Kidney (tissue), 14 donors: Measurements from ENCODE around the gene INTS13. TPM values are rescaled to one million over a fixed set of nuclear protein-coding genes. Genes with fewer than 3 reads are reported as not detected.
"Not testable (repeated sequence)": the region's sequence is repeated elsewhere in the genome, so short reads cannot be mapped to it uniquely, and the experiment has no call there.

Experiments
- DNase-seq, 5 donors: peaks; one replicate each; pipeline ENCODE4 v3.0.0-alpha.2; 2013 to 2020
- FAIRE-seq: peaks from 2 replicates; lab custom pipeline; 2012; peaks lifted over from hg19 to GRCh38; lab: Jason Lieb, UNC
- H3K27ac ChIP-seq, 2 donors: one replicate each; pipeline ENCODE4 v1.7.0; 2013; ENCODE audit warnings: low read depth in 2 of 2, low read length in 2 of 2, inconsistent platforms in 1 of 2
- H3K27me3 ChIP-seq: one replicate; pipeline ENCODE4 v1.7.1; 2013; ENCODE audit warnings: low read length, inconsistent platforms; ENCODE audit not compliant: control insufficient read depth, insufficient read depth
- H3K36me3 ChIP-seq, 3 donors: one replicate each; pipeline versions ENCODE4 v1.7.0 to v1.7.1; 2013; ENCODE audit warnings: low read length in 3 of 3, control low read depth in 1 of 3, inconsistent platforms in 1 of 3; ENCODE audit not compliant: insufficient read depth in 3 of 3, control insufficient read depth in 2 of 3
- H3K4me1 ChIP-seq, 3 donors: one replicate each; pipeline versions ENCODE4 v1.7.0 to v1.7.1; 2013; ENCODE audit warnings: low read length in 3 of 3, inconsistent platforms in 1 of 3, low read depth in 1 of 3; ENCODE audit not compliant: control insufficient read depth in 2 of 3, insufficient read depth in 2 of 3
- H3K4me3 ChIP-seq, 3 donors: one replicate each; pipeline versions ENCODE4 v1.7.0 to v1.8.1; 2013; ENCODE audit warnings: low read length in 3 of 3, control low read depth in 1 of 3, inconsistent platforms in 1 of 3
- H3K9ac ChIP-seq, 3 donors: one replicate each; pipeline versions ENCODE4 v1.7.0 to v1.7.1; 2013; ENCODE audit warnings: low read length in 3 of 3, control low read depth in 1 of 3, inconsistent platforms in 1 of 3
- H3K9me3 ChIP-seq, 3 donors: one replicate each; pipeline versions ENCODE4 v1.7.0 to v1.7.1; 2013; ENCODE audit warnings: low read length in 3 of 3, control low read depth in 1 of 3, inconsistent platforms in 1 of 3; ENCODE audit not compliant: control insufficient read depth in 2 of 3, insufficient read depth in 1 of 3
- CTCF ChIP-seq: IDR thresholded peaks from 3 replicates; pipeline ENCODE4 v1.5.1; 2012; ENCODE audit warnings: mild to moderate bottlenecking, moderate library complexity, borderline replicate concordance; ENCODE audit not compliant: insufficient read depth; ENCODE audit errors: extremely low read depth
- intact Hi-C: fragments of 100-400 bp; cut with DNase I; formaldehyde crosslinking; loops from one replicate; pipeline ENCODE4 v1.11.1; 2022
- polyA plus RNA-seq: library from polyadenylated mRNA; stranded (reverse); fragments of 350-450 nt; fragmentation: Illumina TruSeq; extraction: RNeasy Lipid Tissue Mini Kit (QIAGEN cat#74804); gene quantifications from one replicate; pipeline ENCODE4 v1.2.3, GENCODE V29; 2014; ENCODE audit warnings: low read depth, low replicate concordance; ENCODE audit not compliant: insufficient read depth
- total RNA-seq: library from RNA; stranded (reverse); fragmentation: NEBNext Ultra II Directional; extraction: Animal tissue kit (Norgen Biotek cat#: 25700); gene quantifications from one replicate; pipeline ENCODE4 v1.2.1, GENCODE V29; 2021
- donor health status: control.
- donor health status: control.
- donor health status: control.
- donor health status: control.
- donor health status: control.
- donor health status: DM: yes; HTN: yes; CAD: no.
- donor health status: Normal renal cell carcinoma (clear cell type).

The INTS13 gene
- total and polyA plus RNA-seq, 2 donors from 2014 or later = 11.6 to 17.2 TPM

DNA sequence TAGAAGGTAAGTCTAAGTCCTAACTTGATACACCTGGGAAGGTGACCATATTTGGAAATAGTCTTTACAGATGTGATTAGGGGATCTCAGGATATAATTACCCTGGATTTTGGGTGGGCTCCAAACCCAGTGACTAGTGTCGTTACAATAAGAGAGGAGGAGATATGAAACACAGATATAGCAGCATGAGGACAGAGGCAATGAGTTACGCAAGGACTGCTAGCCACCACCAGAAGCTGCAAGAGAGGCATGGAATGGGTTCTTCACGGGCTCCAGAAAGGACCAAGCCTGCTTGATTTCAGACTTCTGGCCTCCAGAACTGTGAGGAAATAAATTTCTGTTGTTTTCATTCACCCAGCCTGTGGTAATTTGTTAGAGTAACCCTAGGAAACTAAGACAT is 29.1 kb upstream of the INTS13 start:
- TF ChIP-seq CTCF = no peak

GRCh38 chr12:26963413-26963812 is 25.6 kb upstream of the INTS13 start:
- H3K36me3 ChIP-seq = peaks cover 0 to 9% (median 2%) of the 10 kb centered on the region in 3 donors
- FAIRE-seq = no peak

More for the DNA sequence above, 29.1 kb upstream of the INTS13 start:
- H3K4me3 ChIP-seq = no peak overlapping the region
- H3K27me3 ChIP-seq = no peaks in the 10 kb centered on the region
- H3K9me3 ChIP-seq = no peaks in the 10 kb centered on the region
- no peak overlapping the region for H3K9ac ChIP-seq
- H3K36me3 ChIP-seq = peaks cover 0 to 11% (median 2%) of the 10 kb centered on the region in 3 donors
- DNase-seq (no peak), FAIRE-seq (no peak)
- intact Hi-C loops = no loop called here
- no peak overlapping the region for H3K27ac ChIP-seq
- no peaks in the 10 kb centered on the region for H3K4me1 ChIP-seq

DNA sequence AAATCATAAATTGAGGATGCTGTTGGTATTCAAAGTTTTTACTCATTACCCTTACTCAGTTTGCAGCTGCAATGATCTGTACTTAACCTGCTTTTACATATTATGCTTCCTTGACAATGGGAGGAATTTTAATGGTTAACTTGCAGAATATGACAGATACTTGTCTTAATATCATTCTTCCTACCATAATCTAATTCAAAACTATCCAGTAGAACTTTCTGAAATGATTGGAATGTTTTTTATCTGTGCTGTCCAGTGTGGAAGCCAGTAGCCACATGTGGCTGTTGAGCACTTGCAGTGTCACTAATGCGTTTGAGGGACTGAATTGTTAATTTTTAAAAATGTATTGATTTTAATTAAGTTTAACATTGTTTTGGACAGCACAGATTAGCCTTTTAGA is 24.0 kb upstream of the INTS13 start:
- DNase-seq (no peak), FAIRE-seq (no peak)
- no peak for TF ChIP-seq CTCF
- H3K4me3 ChIP-seq = no peak overlapping the region
- H3K27me3 ChIP-seq = no peaks in the 10 kb centered on the region
- peaks cover 2 to 8% (median 4%) of the 10 kb centered on the region in 3 donors for H3K36me3 ChIP-seq
- no peak overlapping the region for H3K27ac ChIP-seq
- intact Hi-C loops = no loop called here
- H3K9me3 ChIP-seq = no peaks in the 10 kb centered on the region
- H3K9ac ChIP-seq = no peak overlapping the region
- H3K4me1 ChIP-seq = peaks cover 0 to 5% (median 0%) of the 10 kb centered on the region in 3 donors

More at GRCh38 chr12:26963413-26963812, 25.6 kb upstream of the INTS13 start:
- no peak for TF ChIP-seq CTCF
- DNase-seq = no peak
- Histone ChIP-seq H3K9me3 (no peaks in the 10 kb centered on the region), H3K9ac (no peak overlapping the region), H3K4me1 (peaks cover 0 to 5% (median 0%) of the 10 kb centered on the region in 3 donors), H3K27ac (no peak overlapping the region), H3K4me3 (no peak overlapping the region), H3K27me3 (no peaks in the 10 kb centered on the region)
- intact Hi-C loops = no loop called here

DNA sequence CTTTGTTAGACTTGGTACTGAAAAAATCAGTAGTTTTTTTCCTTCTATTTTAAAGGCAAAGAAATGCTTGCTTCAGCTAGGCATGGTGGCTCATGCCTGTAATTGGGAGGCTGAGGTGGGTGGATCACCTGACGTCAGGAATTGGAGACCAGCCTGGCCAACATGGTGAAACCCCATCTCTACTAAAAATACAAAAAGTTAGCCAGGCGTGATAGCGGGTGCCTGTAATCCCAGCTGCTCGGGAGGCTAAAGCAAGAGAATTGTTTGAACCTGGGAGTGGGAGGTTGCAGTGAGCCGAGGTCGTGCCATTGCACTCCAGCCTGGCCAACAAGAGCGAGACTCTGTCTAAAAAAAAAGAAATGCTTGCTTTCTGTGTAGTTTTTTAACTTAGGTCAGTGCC is 23.6 kb upstream of the INTS13 start:
- H3K27me3 ChIP-seq, H3K4me1 ChIP-seq, H3K9me3 ChIP-seq, H3K36me3 ChIP-seq, FAIRE-seq, H3K27ac ChIP-seq, H3K9ac ChIP-seq, intact Hi-C loops, H3K4me3 ChIP-seq: not testable (repeated sequence)
- DNase-seq = peak in 4 of 5 donors; percentile 67 to 83 (median 80)
